HG03196 (cell line): Measurements from ENCODE around the gene GKN2.

Experiments used
- ATAC-seq: cut with Tn5 transposase; IDR thresholded peaks from one replicate; pipeline ENCODE4 v1.9.1; 2021; ENCODE audit not compliant: unreplicated experiment

Gene GKN2

GRCh38 chr2:68952887-68953521 is at the start of gene GKN2:
Gene GKN2 (minus strand): TSS chr2:68952893. CDS start chr2:68952861, 32 bp downstream.
- no peak for ATAC-seq

GRCh38 chr2:69001879-69002278 is 49.2 kb upstream of the GKN2 start:
- no peak for ATAC-seq

- ATAC-seq: no peak
These were observed 44.7 kb upstream of the GKN2 start for GRCh38 chr2:68997401-68997800.

- no peak for ATAC-seq
These were observed 43.2 kb upstream of the GKN2 start for GRCh38 chr2:68995916-68996315.

- ATAC-seq: no peak
These were observed 42.2 kb upstream of the GKN2 start for GRCh38 chr2:68994864-68995263.

GRCh38 chr2:68993660-68994059 is 41.0 kb upstream of the GKN2 start:
- no peak for ATAC-seq

- ATAC-seq: no peak
These were observed 40.2 kb upstream of the GKN2 start for GRCh38 chr2:68992933-68993332.

- no peak for ATAC-seq
These were observed 39.6 kb upstream of the GKN2 start for GRCh38 chr2:68992341-68992740.

GRCh38 chr2:68989035-68989434 is 36.3 kb upstream of the GKN2 start:
- no peak for ATAC-seq

- ATAC-seq: no peak
These were observed 34.4 kb upstream of the GKN2 start for GRCh38 chr2:68987021-68987503.

- ATAC-seq: no peak
These were observed 28.3 kb upstream of the GKN2 start for GRCh38 chr2:68980956-68981355.

GRCh38 chr2:68978098-68978497 is 25.4 kb upstream of the GKN2 start:
- ATAC-seq: no peak

- no peak for ATAC-seq
These were observed 24.8 kb upstream of the GKN2 start for GRCh38 chr2:68977453-68977852.

- ATAC-seq: no peak
These were observed 23.2 kb upstream of the GKN2 start for GRCh38 chr2:68975844-68976243.

GRCh38 chr2:68974946-68975665 is 22.4 kb upstream of the GKN2 start:
- ATAC-seq: no peak

GRCh38 chr2:68974251-68974650 is 21.6 kb upstream of the GKN2 start, which contains the start of gene GKN1:
Gene GKN1 (plus strand): TSS chr2:68974636. CDS start chr2:68974678, 42 bp downstream.
- no peak for ATAC-seq

- ATAC-seq: no peak
These were observed 19.0 kb upstream of the GKN2 start for GRCh38 chr2:68971591-68972231.

- no peak for ATAC-seq
These were observed 18.0 kb upstream of the GKN2 start for GRCh38 chr2:68970566-68971265.

GRCh38 chr2:68969736-68970490 is 17.2 kb upstream of the GKN2 start:
- ATAC-seq: no peak

GRCh38 chr2:68968221-68968620 is 15.5 kb upstream of the GKN2 start:
- ATAC-seq: no peak

GRCh38 chr2:68964282-68964681 is 11.6 kb upstream of the GKN2 start:
- ATAC-seq: no peak
